ENCODE results near the gene COIL. TPM values are rescaled to one million over a fixed set of nuclear protein-coding genes. Genes with fewer than 3 reads are reported as not detected.
A peak's percentile ranks its signal among the peaks of the same experiment; 100 is the strongest.

COIL gene
- total and polyA plus RNA-seq, 2 of the 13 experiments (the other 11 are each of a cell fraction or from before 2014, with no cell fraction given), result 8.1 to 29.4 TPM

GRCh38 chr17:56912105-56912999 lies 48.5 kb downstream of the COIL start (continued):
- TF ChIP-seq JARID2 (CRISPR knock-in tag; IDR thresholded peaks at IDR 0.05; ENCODE audit: insufficient replicate concordance) (no peak), PATZ1 (CRISPR knock-in tag; IDR thresholded peaks at IDR 0.05) (peak; percentile 23; the same call in 1 of the 2 replicates), ZEB1 (IDR thresholded peaks at IDR 0.05; ENCODE audit: insufficient replicate concordance, low read depth) (no peak), AGO1 (IDR thresholded peaks at IDR 0.05; ENCODE audit: low read depth, low read length, poor library complexity, severe bottlenecking) (no peak), ZNF792 (CRISPR knock-in tag; IDR thresholded peaks at IDR 0.05) (peak; percentile 55; the same call in 1 of the 2 replicates), ZNF879 (CRISPR knock-in tag; IDR thresholded peaks at IDR 0.05) (peak; percentile 7; the same call in 1 of the 2 replicates), ZBTB25 (CRISPR knock-in tag; IDR thresholded peaks at IDR 0.05) (peak; percentile 21; the same call in 1 of the 2 replicates), MTF2 (CRISPR knock-in tag; IDR thresholded peaks at IDR 0.05; ENCODE audit: borderline replicate concordance) (peak; percentile 79; the same call in 1 of the 2 replicates), GABPA (IDR thresholded peaks at IDR 0.05; ENCODE audit: low read depth, low read length) (no peak), GABPA (CRISPR knock-in tag; IDR thresholded peaks at IDR 0.05; ENCODE audit: low read depth) (no peak), ZNF570 (CRISPR knock-in tag; IDR thresholded peaks at IDR 0.05; ENCODE audit: borderline replicate concordance) (no peak), ZNF766 (CRISPR knock-in tag; IDR thresholded peaks at IDR 0.05; ENCODE audit: borderline replicate concordance) (no peak), FOXA1 (IDR thresholded peaks at IDR 0.05) (no peak), FOXA1 (CRISPR knock-in tag; IDR thresholded peaks at IDR 0.05) (0 out of 2 replicates have a peak, but pooled peaks have one; percentile 2), ZBTB39 (CRISPR knock-in tag; IDR thresholded peaks at IDR 0.05) (peak; percentile 43; the same call in 1 of the 2 replicates), ZNF574 (CRISPR knock-in tag; IDR thresholded peaks at IDR 0.05) (peak; percentile 36; the same call in 1 of the 2 replicates), ARNT2 (CRISPR knock-in tag; IDR thresholded peaks at IDR 0.05; ENCODE audit: low read depth) (peak; percentile 40; the same call in 1 of the 2 replicates), SAFB2 (CRISPR knock-in tag; IDR thresholded peaks at IDR 0.05; ENCODE audit: borderline replicate concordance, low read depth) (no peak), U2AF2 (IDR thresholded peaks at IDR 0.05; ENCODE audit: low read depth, low read length) (no peak)
